ENCODE results near the gene TAB3. TPM values are rescaled to one million over a fixed set of nuclear protein-coding genes. Genes with fewer than 3 reads are reported as not detected.
A peak's percentile ranks its signal among the peaks of the same experiment; 100 is the strongest.

The TAB3 gene
- total RNA-seq, 1 experiment from 2014 or later: 13.5 TPM

GRCh38 chrX:30795981-30796958 lies 92.8 kb downstream of the TAB3 start:
- no peaks in the 10 kb centered on the region for H3K4me1 Mint-ChIP-seq
- Histone ChIP-seq H4K8ac (replicated peaks; ENCODE audit: insufficient read length, low read depth, low read length) (peak overlapping the region; percentile 71), H3K4me1 (ENCODE audit: insufficient read depth, low read length) (no peaks in the 10 kb centered on the region), H3K14ac (ENCODE audit: insufficient read depth, low read length) (no peak overlapping the region), H3K79me1 (ENCODE audit: insufficient read depth, low read depth, low read length, poor library complexity, severe bottlenecking) (no peaks in the 10 kb centered on the region), H3K9ac (ENCODE audit: extremely low read depth, insufficient read length, low read length) (no peak overlapping the region), H3K27me3 (ENCODE audit: insufficient read depth, low read length) (no peaks in the 10 kb centered on the region), H2BK15ac (ENCODE audit: low read depth, low read length) (no peak overlapping the region), H2AK5ac (ENCODE audit: insufficient read length, low read length) (no peak overlapping the region), H4K91ac (ENCODE audit: insufficient read length, low read depth, low read length) (no peak overlapping the region), H4K5ac (ENCODE audit: insufficient read length, low read depth, low read length) (peak overlapping the region; percentile 82), H3K27ac (ENCODE audit: insufficient read length, low read depth, low read length) (no peak overlapping the region), H3K4me2 (ENCODE audit: insufficient read depth, insufficient read length, low read length) (no peak overlapping the region), H3K23me2 (ENCODE audit: insufficient read length, low read depth, low read length, poor library complexity, severe bottlenecking) (no peaks in the 10 kb centered on the region), H3T11ph (ENCODE audit: low read length) (no peak overlapping the region), H3K56ac (ENCODE audit: insufficient read length, low read depth, low read length) (peak overlapping the region; percentile 1), H3K18ac (ENCODE audit: insufficient read length, low read depth, low read length) (peak overlapping the region; percentile 4), H3K4ac (ENCODE audit: low read depth, low read length) (no peak overlapping the region), H3K9me3 (ENCODE audit: control insufficient read depth, low read depth, low read length) (peaks cover 4% of the 10 kb centered on the region), H2AFZ (ENCODE audit: low read length) (no peak overlapping the region), H2BK5ac (ENCODE audit: insufficient read length, low read length) (no peak overlapping the region), H2BK12ac (ENCODE audit: insufficient read length, low read depth, low read length) (no peak overlapping the region), H3K79me2 (ENCODE audit: insufficient read depth, low read length) (no peaks in the 10 kb centered on the region), H3K23ac (ENCODE audit: insufficient read length, low read depth, low read length) (peak overlapping the region; percentile 24), H4K20me1 (ENCODE audit: control insufficient read depth, insufficient read depth, insufficient read length) (peaks cover 3% of the 10 kb centered on the region), H2BK20ac (ENCODE audit: low read depth, low read length, poor library complexity, severe bottlenecking) (no peak overlapping the region), H2BK120ac (ENCODE audit: low read depth, low read length, poor library complexity, severe bottlenecking) (no peak overlapping the region)
- peak; percentile 7 for DNase-seq
- no peak overlapping the region for H3K4me3 Mint-ChIP-seq
- no peak for TF ChIP-seq CTCF (conservative IDR thresholded peaks at IDR 0.05)
- peaks cover 4 to 29% of the 10 kb centered on the region in 2 experiments; a peak in 4 of 5 replicates for H3K9me3 Mint-ChIP-seq
- no peaks in the 10 kb centered on the region; a peak in 2 of 7 replicates for H3K36me3 Mint-ChIP-seq (ENCODE audit: insufficient read depth in 1 of 3, low read depth in 3 of 3)
- H3K27me3 Mint-ChIP-seq (ENCODE audit: low read depth): peaks cover 14% of the 10 kb centered on the region
- no peak overlapping the region for H3K27ac Mint-ChIP-seq
- WGBS (ENCODE audit: extremely low coverage, insufficient read length, low lambda C conversion rate): no CpG with 5 or more reads among the region's 6 CpGs

Data from H9 (cell line).